LoVo (cell line): Measurements from ENCODE around the gene UBE2L5.

Source experiments
- DNase-seq: peaks from one replicate; pipeline ENCODE4 v3.0.0-alpha.2; 2016; ENCODE audit warnings: low spot score

Gene UBE2L5

GRCh38 chr13:30477346-30478195 is 55.3 kb downstream of the UBE2L5 start:
- DNase-seq: no peak
